Keratinocyte (primary cell): ENCODE results near the gene KCTD13. TPM values are rescaled to one million over a fixed set of nuclear protein-coding genes. Genes with fewer than 3 reads are reported as not detected.

ENCODE experiments used
- DNase-seq: peaks from one replicate; pipeline ENCODE4 v3.0.0-alpha.2; 2011; ENCODE audit warnings: low read depth, missing footprints, low spot score
- FAIRE-seq: peaks from 2 replicates; lab custom pipeline; 2011; peaks lifted over from hg19 to GRCh38; lab: Jason Lieb, UNC
- H2AFZ ChIP-seq: 2 replicates; pipeline ENCODE4 v1.6.0; 2012; ENCODE audit warnings: low read length, control low read depth, inconsistent platforms; ENCODE audit not compliant: control insufficient read depth
- H3K27ac ChIP-seq: 2 replicates; pipeline ENCODE4 v1.5.1; 2011; ENCODE audit warnings: low read length; ENCODE audit not compliant: control insufficient read depth, insufficient read depth
- H3K27me3 ChIP-seq: 3 replicates; pipeline ENCODE4 v1.6.0; 2011; ENCODE audit warnings: low read length; ENCODE audit not compliant: control insufficient read depth, insufficient read depth; ENCODE audit errors: extremely low read depth
- H3K36me3 ChIP-seq, 2 experiments: 2 replicates in 1 of 2; 3 replicates in 1 of 2; pipeline ENCODE4 v1.5.1; 2011; ENCODE audit warnings: low read length in 2 of 2, mild to moderate bottlenecking in 1 of 2; ENCODE audit not compliant: control insufficient read depth in 2 of 2, insufficient read depth in 2 of 2; ENCODE audit errors: extremely low read depth in 1 of 2
- H3K4me1 ChIP-seq: 3 replicates; pipeline ENCODE4 v1.5.1; 2011; ENCODE audit warnings: low read length; ENCODE audit not compliant: control insufficient read depth, insufficient read depth; ENCODE audit errors: extremely low read depth
- H3K4me2 ChIP-seq: 3 replicates; pipeline ENCODE4 v1.6.0; 2011; ENCODE audit warnings: low read depth, low read length; ENCODE audit not compliant: control insufficient read depth, insufficient read depth; ENCODE audit errors: extremely low read depth
- H3K4me3 ChIP-seq, 3 experiments: fragments of 200-600 bp in 1 of 3; sonication (generic) in 1 of 3; 2 replicates in 2 of 3; 3 replicates in 1 of 3; pipeline ENCODE4 v1.5.1; 2011 to 2016; ENCODE audit warnings: low read length in 3 of 3, mild to moderate bottlenecking in 3 of 3, control low read depth in 2 of 3, inconsistent platforms in 1 of 3, low read depth in 1 of 3, mixed read lengths in 1 of 3, mixed run types in 1 of 3, moderate library complexity in 1 of 3; ENCODE audit not compliant: control insufficient read depth in 2 of 3, insufficient read depth in 2 of 3; ENCODE audit errors: extremely low read depth in 1 of 3
- H3K79me2 ChIP-seq: 2 replicates; pipeline ENCODE4 v1.6.0; 2012; ENCODE audit warnings: low read length; ENCODE audit not compliant: control insufficient read depth, insufficient read depth
- H3K9ac ChIP-seq: 3 replicates; pipeline ENCODE4 v1.6.0; 2011; ENCODE audit warnings: low read length; ENCODE audit not compliant: control insufficient read depth, insufficient read depth; ENCODE audit errors: extremely low read depth
- H3K9me1 ChIP-seq: 3 replicates; pipeline ENCODE4 v1.6.0; 2011; ENCODE audit warnings: low read length; ENCODE audit not compliant: control insufficient read depth, insufficient read depth; ENCODE audit errors: extremely low read depth
- H3K9me3 ChIP-seq: 2 replicates; pipeline ENCODE4 v1.5.1; 2012; ENCODE audit warnings: low read depth, low read length; ENCODE audit not compliant: control insufficient read depth
- H4K20me1 ChIP-seq: 3 replicates; pipeline ENCODE4 v1.6.0; 2011; ENCODE audit warnings: low read length; ENCODE audit not compliant: control insufficient read depth, insufficient read depth; ENCODE audit errors: extremely low read depth
- CTCF ChIP-seq, 3 experiments: IDR thresholded peaks in 1 of 3; conservative IDR thresholded peaks in 1 of 3; optimal IDR thresholded peaks in 1 of 3; 2 replicates in 2 of 3; 3 replicates in 1 of 3; pipeline versions ENCODE3 to v1.5.1; 2011; ENCODE audit warnings: low read length in 3 of 3, mild to moderate bottlenecking in 3 of 3, moderate library complexity in 2 of 3, control low read depth in 1 of 3, inconsistent platforms in 1 of 3; ENCODE audit not compliant: insufficient read depth in 2 of 3; ENCODE audit errors: extremely low read depth in 1 of 3
- EZH2 ChIP-seq: IDR thresholded peaks from one replicate; pipeline ENCODE4 v1.6.1; 2012; ENCODE audit warnings: inconsistent platforms, mild to moderate bottlenecking, low read length, moderate library complexity
- dilution Hi-C: fragments of 300-500 bp; cut with MboI; formaldehyde crosslinking; loops from one replicate; pipeline ENCODE4 v1.7.0; 2020; ENCODE audit warnings: low sequenced_read_pairs; ENCODE audit not compliant: extremely low pct_ligation_motif_present
- polyA plus RNA-seq, 5 experiments: library from polyadenylated mRNA; depleted of rRNA in 3 of 5; stranded (reverse) in 3 of 5; stranded (forward) in 1 of 5; unstranded in 1 of 5; fragments of >200 nt; gene quantifications; 1 replicate in 1 of 5; 2 replicates in 3 of 5; 3 replicates in 1 of 5; pipeline versions ENCODE4 v1.2.1 to v1.2.3, GENCODE V29; 2011 to 2012; ENCODE audit warnings: missing spikeins in 2 of 5, low read depth in 1 of 5, low replicate concordance in 1 of 5

Gene KCTD13
- polyA plus RNA-seq, 1 donor (not counting 4 experiments of a cell fraction or from before 2014, with no cell fraction given), result 9.2 TPM

DNA sequence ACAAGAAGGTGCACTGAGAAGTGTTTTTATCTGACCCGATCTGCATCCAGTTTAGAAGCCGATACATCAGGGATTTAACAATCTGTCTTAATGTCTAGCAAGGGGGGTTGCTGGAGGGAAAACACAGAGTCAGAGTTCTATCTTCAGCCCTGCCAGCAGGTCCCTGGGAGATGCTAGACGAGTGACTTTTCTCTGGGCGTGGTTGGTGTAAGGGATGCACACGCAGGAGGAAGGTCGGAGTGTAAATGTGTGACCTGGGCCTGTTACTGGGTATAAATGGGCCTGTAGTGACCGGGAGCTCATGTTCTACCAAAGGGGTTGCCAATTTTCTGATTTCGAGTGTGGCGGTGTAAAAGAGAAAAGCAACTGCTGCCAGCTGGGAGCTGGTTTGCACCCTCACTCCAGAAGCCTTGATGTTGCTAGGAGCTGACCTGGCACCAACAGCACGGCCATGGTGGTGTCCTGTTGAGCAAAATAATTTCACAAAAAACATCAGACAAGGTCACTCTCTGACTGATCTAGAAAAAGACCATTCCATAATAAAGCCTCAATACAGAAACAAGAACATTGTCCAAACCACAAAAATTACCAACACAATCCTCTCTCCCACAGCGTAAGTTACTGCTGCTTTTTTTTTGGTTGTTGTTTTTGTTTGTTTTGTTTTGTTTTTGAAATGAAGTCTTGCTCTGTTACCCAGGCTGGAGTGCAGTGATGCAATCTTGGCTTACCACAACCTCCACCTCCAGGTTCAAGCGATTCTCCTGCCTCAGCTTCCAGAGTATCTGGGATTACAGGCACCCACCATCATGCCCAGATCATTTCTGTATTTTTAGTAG is 1.3 kb upstream of the KCTD13 start:
- peak overlapping the region; percentile 65 for H3K27ac ChIP-seq
- no peaks in the 10 kb centered on the region for H3K9me1 ChIP-seq
- no peaks in the 10 kb centered on the region for H3K9me3 ChIP-seq
- peaks cover 5 to 10% of the 10 kb centered on the region in 2 experiments for H3K36me3 ChIP-seq
- peak overlapping the region; percentile 93 for H3K4me2 ChIP-seq
- peaks cover 19% of the 10 kb centered on the region for H3K79me2 ChIP-seq
- FAIRE-seq, result no peak
- no peak for DNase-seq
- H3K27me3 ChIP-seq, result no peaks in the 10 kb centered on the region
- H3K9ac ChIP-seq, result peak overlapping the region; percentile 80
- H3K4me1 ChIP-seq, result peaks cover 14% of the 10 kb centered on the region
- no peak for TF ChIP-seq EZH2
- no peak for TF ChIP-seq CTCF (optimal IDR thresholded peaks at IDR 0.05 in 1 of 3, IDR thresholded peaks at IDR 0.05 in 1 of 3, conservative IDR thresholded peaks at IDR 0.05 in 1 of 3; ENCODE audit: extremely low read depth in 1 of 3, insufficient read depth in 2 of 3, low read length in 3 of 3)
- peaks cover 4% of the 10 kb centered on the region for H4K20me1 ChIP-seq
- H3K4me3 ChIP-seq, result peak overlapping the region in 2 of 3 experiments; percentile 81 to 86
- dilution Hi-C loops, result no loop called here
- H2AFZ ChIP-seq, result peak overlapping the region; percentile 97

GRCh38 chr16:29926711-29927052 is 656 bp upstream of the KCTD13 start:
- Histone ChIP-seq H3K27ac (peak overlapping the region; percentile 65), H3K27me3 (no peaks in the 10 kb centered on the region), H3K4me1 (peaks cover 14% of the 10 kb centered on the region), H3K9me1 (no peaks in the 10 kb centered on the region), H3K4me3 (peak overlapping the region; percentile 81 to 99 (median 86)), H3K36me3 (peaks cover 7 to 10% of the 10 kb centered on the region in 2 experiments), H4K20me1 (peaks cover 4% of the 10 kb centered on the region), H3K9me3 (no peaks in the 10 kb centered on the region), H3K9ac (peak overlapping the region; percentile 80), H2AFZ (peak overlapping the region; percentile 97), H3K79me2 (peaks cover 19% of the 10 kb centered on the region), H3K4me2 (peak overlapping the region; percentile 93)
- no peak for TF ChIP-seq CTCF (optimal IDR thresholded peaks at IDR 0.05 in 1 of 3, IDR thresholded peaks at IDR 0.05 in 1 of 3, conservative IDR thresholded peaks at IDR 0.05 in 1 of 3; ENCODE audit: extremely low read depth in 1 of 3, insufficient read depth in 2 of 3, low read length in 3 of 3)
- TF ChIP-seq EZH2, result no peak
- peak; percentile 44 for FAIRE-seq
- dilution Hi-C loops, result no loop called here
- no peak for DNase-seq
